ENCODE data around the gene GNAL. TPM values are rescaled to one million over a fixed set of nuclear protein-coding genes. Genes with fewer than 3 reads are reported as not detected.

GNAL gene
- total and polyA plus RNA-seq, 2 experiments from 2014 or later: 7.5 to 21.6 TPM

DNA sequence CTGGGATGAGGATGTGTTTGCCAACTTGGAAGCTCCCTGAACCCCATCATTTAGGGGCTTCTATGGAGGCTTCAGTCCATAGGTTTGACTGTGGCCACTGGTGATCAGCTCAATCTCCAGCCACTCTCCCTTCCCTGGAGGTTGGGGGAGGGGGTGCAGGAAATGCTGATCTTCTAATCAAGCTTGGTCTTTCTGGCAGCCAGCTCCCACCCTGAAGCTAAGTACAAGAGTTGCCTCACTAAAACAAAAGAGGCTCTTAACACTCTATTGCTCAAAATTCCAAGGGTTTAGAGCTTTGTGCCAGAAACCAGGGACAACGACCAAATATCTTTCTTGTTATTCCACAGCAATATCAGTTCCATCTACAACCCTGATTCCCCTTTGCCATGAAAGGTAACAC is 238.4 kb downstream of the GNAL start (continued):
- TF ChIP-seq EZH2 (IDR thresholded peaks at IDR 0.05; ENCODE audit: low read depth, unreplicated experiment): no peak
- no peak for TF ChIP-seq CREB1 (CRISPR knock-in tag; IDR thresholded peaks at IDR 0.05; ENCODE audit: low read depth)
- TF ChIP-seq STAT1 (IDR thresholded peaks at IDR 0.05; ENCODE audit: unreplicated experiment): no peak
- TF ChIP-seq, protein P1, sequence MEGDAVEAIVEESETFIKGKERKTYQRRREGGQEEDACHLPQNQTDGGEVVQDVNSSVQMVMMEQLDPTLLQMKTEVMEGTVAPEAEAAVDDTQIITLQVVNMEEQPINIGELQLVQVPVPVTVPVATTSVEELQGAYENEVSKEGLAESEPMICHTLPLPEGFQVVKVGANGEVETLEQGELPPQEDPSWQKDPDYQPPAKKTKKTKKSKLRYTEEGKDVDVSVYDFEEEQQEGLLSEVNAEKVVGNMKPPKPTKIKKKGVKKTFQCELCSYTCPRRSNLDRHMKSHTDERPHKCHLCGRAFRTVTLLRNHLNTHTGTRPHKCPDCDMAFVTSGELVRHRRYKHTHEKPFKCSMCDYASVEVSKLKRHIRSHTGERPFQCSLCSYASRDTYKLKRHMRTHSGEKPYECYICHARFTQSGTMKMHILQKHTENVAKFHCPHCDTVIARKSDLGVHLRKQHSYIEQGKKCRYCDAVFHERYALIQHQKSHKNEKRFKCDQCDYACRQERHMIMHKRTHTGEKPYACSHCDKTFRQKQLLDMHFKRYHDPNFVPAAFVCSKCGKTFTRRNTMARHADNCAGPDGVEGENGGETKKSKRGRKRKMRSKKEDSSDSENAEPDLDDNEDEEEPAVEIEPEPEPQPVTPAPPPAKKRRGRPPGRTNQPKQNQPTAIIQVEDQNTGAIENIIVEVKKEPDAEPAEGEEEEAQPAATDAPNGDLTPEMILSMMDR (conservative IDR thresholded peaks at IDR 0.05; ENCODE audit: low read depth in 2 of 2): no peak

DNA sequence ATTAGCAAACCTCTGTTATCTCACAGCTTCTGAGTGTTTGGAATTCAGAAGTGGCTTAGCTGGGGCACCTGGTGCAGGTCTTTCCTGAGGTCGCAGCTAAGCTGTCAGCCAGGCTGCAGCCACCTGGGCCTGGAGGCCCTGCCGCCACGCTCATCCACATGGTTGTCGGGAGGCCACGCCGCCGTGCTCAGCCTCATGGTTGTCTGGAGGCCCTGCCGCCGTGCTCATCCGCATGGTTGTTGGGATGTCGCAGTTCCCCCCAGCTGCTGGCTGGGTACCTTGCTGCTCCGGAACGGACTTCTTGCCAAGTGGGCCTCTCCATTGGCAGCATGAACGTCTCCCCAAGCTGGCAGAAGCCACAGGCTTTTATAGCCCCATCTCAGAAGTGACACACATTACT is 243.3 kb downstream of the GNAL start:
- Histone ChIP-seq H3K27ac (ENCODE audit: low read depth) (no peak overlapping the region), H4K20me1 (replicated peaks; ENCODE audit: insufficient read depth) (no peaks in the 10 kb centered on the region), H3K36me3 (ENCODE audit: insufficient read depth) (no peaks in the 10 kb centered on the region), H3K79me2 (replicated peaks; ENCODE audit: insufficient read depth) (no peaks in the 10 kb centered on the region), H3K4me1 (ENCODE audit: insufficient read depth) (no peaks in the 10 kb centered on the region), H3K4me3 (no peak overlapping the region), H3K4me2 (no peak overlapping the region), H3K9me2 (ENCODE audit: insufficient read depth) (no peaks in the 10 kb centered on the region), H3F3A (replicated peaks; ENCODE audit: low read depth) (no peaks in the 10 kb centered on the region), H2AFZ (no peak overlapping the region), H3K27me3 (ENCODE audit: insufficient read depth) (no peaks in the 10 kb centered on the region)
- H3K9me3 Mint-ChIP-seq: no peaks in the 10 kb centered on the region
- ATAC-seq (no peak), DNase-seq (ENCODE audit: low spot score) (no peak)
- H3K27me3 Mint-ChIP-seq (ENCODE audit: insufficient read depth, low read depth, poor library complexity): no peaks in the 10 kb centered on the region
- no peaks in the 10 kb centered on the region; the same call in 2 of the 3 replicates for H3K4me1 Mint-ChIP-seq
- H3K4me3 Mint-ChIP-seq: no peak overlapping the region
- H3K27ac Mint-ChIP-seq: no peak overlapping the region
- no peaks in the 10 kb centered on the region for H3K36me3 Mint-ChIP-seq (ENCODE audit: low read depth)
- TF ChIP-seq EZH2phosphoT487 (IDR thresholded peaks at IDR 0.05; ENCODE audit: unreplicated experiment) (no peak), ETS1 (IDR thresholded peaks at IDR 0.05) (no peak), POLR2AphosphoS5 (IDR thresholded peaks at IDR 0.05; ENCODE audit: low read depth) (no peak), NANOG (IDR thresholded peaks at IDR 0.05; ENCODE audit: borderline replicate concordance) (no peak), ZNF331 (CRISPR knock-in tag; IDR thresholded peaks at IDR 0.05; ENCODE audit: low read depth) (no peak), CREB1 (CRISPR knock-in tag; IDR thresholded peaks at IDR 0.05; ENCODE audit: low read depth) (no peak), STAT1 (IDR thresholded peaks at IDR 0.05; ENCODE audit: unreplicated experiment) (no peak), JUNB (IDR thresholded peaks at IDR 0.05; ENCODE audit: unreplicated experiment) (no peak)
- TF ChIP-seq, protein P1 (conservative IDR thresholded peaks at IDR 0.05; ENCODE audit: low read depth in 2 of 2): no peak
- TF ChIP-seq, protein P2, sequence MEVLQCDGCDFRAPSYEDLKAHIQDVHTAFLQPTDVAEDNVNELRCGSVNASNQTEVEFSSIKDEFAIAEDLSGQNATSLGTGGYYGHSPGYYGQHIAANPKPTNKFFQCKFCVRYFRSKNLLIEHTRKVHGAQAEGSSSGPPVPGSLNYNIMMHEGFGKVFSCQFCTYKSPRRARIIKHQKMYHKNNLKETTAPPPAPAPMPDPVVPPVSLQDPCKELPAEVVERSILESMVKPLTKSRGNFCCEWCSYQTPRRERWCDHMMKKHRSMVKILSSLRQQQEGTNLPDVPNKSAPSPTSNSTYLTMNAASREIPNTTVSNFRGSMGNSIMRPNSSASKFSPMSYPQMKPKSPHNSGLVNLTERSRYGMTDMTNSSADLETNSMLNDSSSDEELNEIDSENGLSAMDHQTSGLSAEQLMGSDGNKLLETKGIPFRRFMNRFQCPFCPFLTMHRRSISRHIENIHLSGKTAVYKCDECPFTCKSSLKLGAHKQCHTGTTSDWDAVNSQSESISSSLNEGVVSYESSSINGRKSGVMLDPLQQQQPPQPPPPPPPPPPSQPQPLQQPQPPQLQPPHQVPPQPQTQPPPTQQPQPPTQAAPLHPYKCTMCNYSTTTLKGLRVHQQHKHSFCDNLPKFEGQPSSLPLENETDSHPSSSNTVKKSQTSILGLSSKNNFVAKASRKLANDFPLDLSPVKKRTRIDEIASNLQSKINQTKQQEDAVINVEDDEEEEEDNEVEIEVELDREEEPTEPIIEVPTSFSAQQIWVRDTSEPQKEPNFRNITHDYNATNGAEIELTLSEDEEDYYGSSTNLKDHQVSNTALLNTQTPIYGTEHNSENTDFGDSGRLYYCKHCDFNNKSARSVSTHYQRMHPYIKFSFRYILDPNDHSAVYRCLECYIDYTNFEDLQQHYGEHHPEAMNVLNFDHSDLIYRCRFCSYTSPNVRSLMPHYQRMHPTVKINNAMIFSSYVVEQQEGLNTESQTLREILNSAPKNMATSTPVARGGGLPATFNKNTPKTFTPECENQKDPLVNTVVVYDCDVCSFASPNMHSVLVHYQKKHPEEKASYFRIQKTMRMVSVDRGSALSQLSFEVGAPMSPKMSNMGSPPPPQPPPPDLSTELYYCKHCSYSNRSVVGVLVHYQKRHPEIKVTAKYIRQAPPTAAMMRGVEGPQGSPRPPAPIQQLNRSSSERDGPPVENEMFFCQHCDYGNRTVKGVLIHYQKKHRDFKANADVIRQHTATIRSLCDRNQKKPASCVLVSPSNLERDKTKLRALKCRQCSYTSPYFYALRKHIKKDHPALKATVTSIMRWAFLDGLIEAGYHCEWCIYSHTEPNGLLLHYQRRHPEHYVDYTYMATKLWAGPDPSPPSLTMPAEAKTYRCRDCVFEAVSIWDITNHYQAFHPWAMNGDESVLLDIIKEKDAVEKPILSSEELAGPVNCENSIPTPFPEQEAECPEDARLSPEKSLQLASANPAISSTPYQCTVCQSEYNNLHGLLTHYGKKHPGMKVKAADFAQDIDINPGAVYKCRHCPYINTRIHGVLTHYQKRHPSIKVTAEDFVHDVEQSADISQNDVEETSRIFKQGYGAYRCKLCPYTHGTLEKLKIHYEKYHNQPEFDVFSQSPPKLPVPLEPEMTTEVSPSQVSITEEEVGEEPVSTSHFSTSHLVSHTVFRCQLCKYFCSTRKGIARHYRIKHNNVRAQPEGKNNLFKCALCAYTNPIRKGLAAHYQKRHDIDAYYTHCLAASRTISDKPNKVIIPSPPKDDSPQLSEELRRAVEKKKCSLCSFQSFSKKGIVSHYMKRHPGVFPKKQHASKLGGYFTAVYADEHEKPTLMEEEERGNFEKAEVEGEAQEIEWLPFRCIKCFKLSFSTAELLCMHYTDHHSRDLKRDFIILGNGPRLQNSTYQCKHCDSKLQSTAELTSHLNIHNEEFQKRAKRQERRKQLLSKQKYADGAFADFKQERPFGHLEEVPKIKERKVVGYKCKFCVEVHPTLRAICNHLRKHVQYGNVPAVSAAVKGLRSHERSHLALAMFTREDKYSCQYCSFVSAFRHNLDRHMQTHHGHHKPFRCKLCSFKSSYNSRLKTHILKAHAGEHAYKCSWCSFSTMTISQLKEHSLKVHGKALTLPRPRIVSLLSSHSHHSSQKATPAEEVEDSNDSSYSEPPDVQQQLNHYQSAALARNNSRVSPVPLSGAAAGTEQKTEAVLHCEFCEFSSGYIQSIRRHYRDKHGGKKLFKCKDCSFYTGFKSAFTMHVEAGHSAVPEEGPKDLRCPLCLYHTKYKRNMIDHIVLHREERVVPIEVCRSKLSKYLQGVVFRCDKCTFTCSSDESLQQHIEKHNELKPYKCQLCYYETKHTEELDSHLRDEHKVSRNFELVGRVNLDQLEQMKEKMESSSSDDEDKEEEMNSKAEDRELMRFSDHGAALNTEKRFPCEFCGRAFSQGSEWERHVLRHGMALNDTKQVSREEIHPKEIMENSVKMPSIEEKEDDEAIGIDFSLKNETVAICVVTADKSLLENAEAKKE (CRISPR knock-in tag; IDR thresholded peaks at IDR 0.05): no peak

Measured in GM23338 (cell line).